Measurements from ENCODE around the gene PAX4.

DNA sequence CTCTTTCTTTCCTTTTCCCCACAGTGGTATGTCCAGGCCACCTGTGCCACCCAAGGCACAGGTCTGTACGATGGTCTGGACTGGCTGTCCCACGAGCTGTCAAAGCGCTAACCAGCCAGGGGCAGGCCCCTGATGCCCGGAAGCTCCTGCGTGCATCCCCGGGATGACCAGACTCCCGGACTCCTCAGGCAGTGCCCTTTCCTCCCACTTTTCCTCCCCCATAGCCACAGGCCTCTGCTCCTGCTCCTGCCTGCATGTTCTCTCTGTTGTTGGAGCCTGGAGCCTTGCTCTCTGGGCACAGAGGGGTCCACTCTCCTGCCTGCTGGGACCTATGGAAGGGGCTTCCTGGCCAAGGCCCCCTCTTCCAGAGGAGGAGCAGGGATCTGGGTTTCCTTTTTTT, 26.8 kb downstream of the PAX4 start:
- TF ChIP-seq CTCF (IDR thresholded peaks at IDR 0.05 in 8 of 11, conservative IDR thresholded peaks at IDR 0.05 in 3 of 11) = no peak
- no peak for TF ChIP-seq POLR2A (IDR thresholded peaks at IDR 0.05)
- TF ChIP-seq POLR2AphosphoS5 (IDR thresholded peaks at IDR 0.05) = no peak
